Hepatocyte (in vitro differentiated cells): ENCODE data around the gene HOXB3. TPM values are rescaled to one million over a fixed set of nuclear protein-coding genes. Genes with fewer than 3 reads are reported as not detected.

Experiments
- DNase-seq: peaks from one replicate; pipeline ENCODE4 v3.0.0-alpha.2; 2016; ENCODE audit warnings: low spot score
- H2AFZ ChIP-seq: fragments of 200-600 bp; sonication (generic); 2 replicates; pipeline ENCODE4 v1.6.0; 2016; ENCODE audit warnings: antibody characterized with exemption, mild to moderate bottlenecking
- H3K27ac ChIP-seq: fragments of 200-600 bp; sonication (generic); 2 replicates; pipeline ENCODE4 v1.5.1; 2016; ENCODE audit warnings: mild to moderate bottlenecking
- H3K27me3 ChIP-seq: fragments of 200-600 bp; sonication (generic); 2 replicates; pipeline ENCODE4 v1.6.1; 2016
- H3K36me3 ChIP-seq: fragments of 200-600 bp; sonication (generic); replicated peaks from 2 replicates; pipeline ENCODE4 v1.5.1; 2016; ENCODE audit warnings: low read depth; ENCODE audit not compliant: insufficient read depth
- H3K4me1 ChIP-seq: fragments of 200-600 bp; sonication (generic); 2 replicates; pipeline ENCODE4 v1.5.1; 2016; ENCODE audit warnings: mild to moderate bottlenecking, moderate library complexity; ENCODE audit not compliant: insufficient read depth
- H3K4me2 ChIP-seq: fragments of 200-600 bp; sonication (generic); 2 replicates; pipeline ENCODE4 v1.6.0; 2016
- H3K4me3 ChIP-seq: fragments of 200-600 bp; sonication (generic); 2 replicates; pipeline ENCODE4 v1.5.1; 2016; ENCODE audit warnings: mild to moderate bottlenecking
- H3K79me2 ChIP-seq: fragments of 200-600 bp; sonication (generic); 2 replicates; pipeline ENCODE4 v1.6.0; 2017; ENCODE audit warnings: mild to moderate bottlenecking
- H3K9me2 ChIP-seq: fragments of 200-600 bp; sonication (generic); replicated peaks from 2 replicates; pipeline ENCODE4 v1.6.0; 2017; ENCODE audit warnings: mild to moderate bottlenecking; ENCODE audit not compliant: insufficient read depth
- H3K9me3 ChIP-seq: fragments of 200-600 bp; sonication (generic); 2 replicates; pipeline ENCODE4 v1.5.1; 2016; ENCODE audit warnings: low read depth, mild to moderate bottlenecking
- H4K20me1 ChIP-seq: fragments of 200-600 bp; sonication (generic); 2 replicates; pipeline ENCODE4 v1.6.0; 2016; ENCODE audit warnings: mild to moderate bottlenecking; ENCODE audit not compliant: insufficient read depth, poor library complexity, severe bottlenecking
- EZH2 ChIP-seq: fragments of 200-600 bp; sonication (generic); IDR thresholded peaks from 2 replicates; pipeline ENCODE4 v1.6.1; 2016; ENCODE audit warnings: antibody characterized with exemption, mild to moderate bottlenecking, borderline replicate concordance
- EZH2phosphoT487 ChIP-seq: fragments of 200-600 bp; sonication (generic); IDR thresholded peaks from one replicate; pipeline ENCODE4 v1.6.1; 2018; ENCODE audit warnings: antibody characterized with exemption, mild to moderate bottlenecking, low read depth, moderate library complexity; ENCODE audit not compliant: unreplicated experiment, severe bottlenecking
- WGBS: methylation state at CpG from one replicate; pipeline ENCODE4 v1.1.6; 2016; ENCODE audit warnings: low lambda C conversion rate; ENCODE audit errors: missing lambda C conversion rate; 5-methylcytosine and 5-hydroxymethylcytosine counted together
- polyA plus RNA-seq: library from polyadenylated mRNA; unstranded; fragments of >200 nt; fragmentation: Nextera tagmentation; extraction: Ambion mirVana; gene quantifications from 2 replicates; pipeline ENCODE4 v1.2.1, GENCODE V29; 2016
- total RNA-seq: library from RNA; depleted of rRNA; stranded (reverse); fragments of >200 nt; gene quantifications from 2 replicates; pipeline ENCODE4 v1.2.3, GENCODE V29; 2014
- TF ChIP-seq, protein P1 (sequence below): fragments of 200-600 bp; sonication (generic); IDR thresholded peaks from 2 replicates; pipeline ENCODE4 v1.5.1; 2016; ENCODE audit warnings: antibody characterized with exemption, mild to moderate bottlenecking; ENCODE audit not compliant: poor library complexity

Gene HOXB3
- total and polyA plus RNA-seq, 2 experiments from 2014 or later = 1.8 to 5.9 TPM

DNA sequence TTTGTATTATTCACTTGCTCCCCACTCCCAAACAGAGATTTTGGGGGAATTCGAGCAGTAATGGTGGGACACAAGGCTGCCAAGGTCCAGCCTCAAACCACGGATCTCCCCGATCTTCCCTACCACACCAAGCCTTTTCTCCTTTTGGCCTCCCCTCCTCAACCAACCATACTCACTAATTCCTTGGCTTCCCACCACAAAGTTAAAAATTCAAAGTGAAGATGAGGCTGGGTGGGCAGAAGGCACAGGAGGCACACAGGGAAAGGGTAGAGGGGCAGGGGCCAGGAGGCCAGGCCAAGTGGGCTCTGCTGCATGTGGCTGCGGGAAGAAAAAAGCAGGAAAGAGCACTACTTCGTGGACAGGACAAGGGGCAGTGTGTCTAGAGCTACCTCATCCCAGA is 27.1 kb downstream of the HOXB3 start:
- Histone ChIP-seq H3K9me2 (no peaks in the 10 kb centered on the region), H3K4me1 (peaks cover 28% of the 10 kb centered on the region), H3K27ac (no peak overlapping the region), H3K9me3 (no peaks in the 10 kb centered on the region), H3K36me3 (no peaks in the 10 kb centered on the region), H4K20me1 (no peaks in the 10 kb centered on the region), H3K4me2 (peak overlapping the region; percentile 82), H3K4me3 (no peak overlapping the region), H3K79me2 (peaks cover 38% of the 10 kb centered on the region), H3K27me3 (peaks cover 92% of the 10 kb centered on the region), H2AFZ (no peak overlapping the region)
- DNase-seq = no peak
- WGBS = 55% methylated on average over 5 of the region's 5 CpGs
- TF ChIP-seq EZH2phosphoT487 (no peak), EZH2 (no peak)
- TF ChIP-seq, protein P1, sequence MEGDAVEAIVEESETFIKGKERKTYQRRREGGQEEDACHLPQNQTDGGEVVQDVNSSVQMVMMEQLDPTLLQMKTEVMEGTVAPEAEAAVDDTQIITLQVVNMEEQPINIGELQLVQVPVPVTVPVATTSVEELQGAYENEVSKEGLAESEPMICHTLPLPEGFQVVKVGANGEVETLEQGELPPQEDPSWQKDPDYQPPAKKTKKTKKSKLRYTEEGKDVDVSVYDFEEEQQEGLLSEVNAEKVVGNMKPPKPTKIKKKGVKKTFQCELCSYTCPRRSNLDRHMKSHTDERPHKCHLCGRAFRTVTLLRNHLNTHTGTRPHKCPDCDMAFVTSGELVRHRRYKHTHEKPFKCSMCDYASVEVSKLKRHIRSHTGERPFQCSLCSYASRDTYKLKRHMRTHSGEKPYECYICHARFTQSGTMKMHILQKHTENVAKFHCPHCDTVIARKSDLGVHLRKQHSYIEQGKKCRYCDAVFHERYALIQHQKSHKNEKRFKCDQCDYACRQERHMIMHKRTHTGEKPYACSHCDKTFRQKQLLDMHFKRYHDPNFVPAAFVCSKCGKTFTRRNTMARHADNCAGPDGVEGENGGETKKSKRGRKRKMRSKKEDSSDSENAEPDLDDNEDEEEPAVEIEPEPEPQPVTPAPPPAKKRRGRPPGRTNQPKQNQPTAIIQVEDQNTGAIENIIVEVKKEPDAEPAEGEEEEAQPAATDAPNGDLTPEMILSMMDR = no peak

DNA sequence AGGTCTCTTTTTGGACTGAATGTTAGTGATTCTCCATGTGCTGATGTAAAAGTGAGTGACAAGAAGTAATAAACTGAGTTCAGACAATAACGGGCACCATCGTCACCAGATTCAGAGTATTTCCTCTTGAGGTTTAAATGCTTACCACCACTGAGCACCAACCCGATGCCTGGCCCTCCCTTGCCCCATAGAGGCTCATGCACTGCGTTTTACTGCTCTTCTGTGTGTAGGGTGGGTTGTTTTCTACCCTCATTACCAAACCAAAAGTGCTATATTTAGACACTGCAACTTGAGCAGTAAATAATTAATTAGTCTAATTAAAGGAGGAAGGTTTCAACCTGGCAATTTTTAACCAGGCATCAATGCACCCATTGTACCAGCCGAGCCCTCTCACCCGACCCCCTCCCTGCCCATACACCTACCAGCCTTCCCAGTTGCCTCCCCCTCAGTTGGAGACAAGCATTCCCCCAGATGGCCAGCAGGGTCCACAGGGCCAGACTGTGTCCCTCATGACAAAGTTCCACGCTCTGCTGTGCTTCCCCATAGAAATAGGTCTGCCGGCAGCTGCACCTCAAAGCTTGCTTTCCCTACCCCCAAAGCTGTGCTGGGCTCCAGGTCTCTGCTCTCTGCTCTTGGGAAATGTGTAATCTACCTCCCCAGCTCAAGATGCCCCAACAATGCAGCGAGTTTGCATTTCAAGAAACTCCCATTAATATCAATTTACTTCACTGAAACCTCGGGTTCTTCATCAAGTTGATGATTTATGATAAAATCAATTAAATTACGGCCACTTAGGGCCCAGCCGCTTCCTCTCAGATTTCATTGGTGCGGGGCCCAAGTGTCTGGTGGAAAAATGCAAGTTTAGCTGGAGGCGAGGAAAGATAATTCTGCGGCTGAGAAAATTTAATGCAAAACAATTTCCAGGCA is 27.9 kb downstream of the HOXB3 start:
- Histone ChIP-seq H3K36me3 (no peaks in the 10 kb centered on the region), H4K20me1 (no peaks in the 10 kb centered on the region), H3K27me3 (peaks cover 92% of the 10 kb centered on the region), H3K4me3 (no peak overlapping the region), H3K79me2 (peaks cover 32% of the 10 kb centered on the region), H3K4me1 (peaks cover 35% of the 10 kb centered on the region), H3K9me3 (no peaks in the 10 kb centered on the region), H2AFZ (no peak overlapping the region), H3K4me2 (peak overlapping the region; percentile 82), H3K27ac (no peak overlapping the region), H3K9me2 (no peaks in the 10 kb centered on the region)
- no peak for DNase-seq
- WGBS = 54% methylated on average over 15 of the region's 15 CpGs
- TF ChIP-seq EZH2phosphoT487 = no peak
- TF ChIP-seq, protein P1 = no peak
- no peak for TF ChIP-seq EZH2

DNA sequence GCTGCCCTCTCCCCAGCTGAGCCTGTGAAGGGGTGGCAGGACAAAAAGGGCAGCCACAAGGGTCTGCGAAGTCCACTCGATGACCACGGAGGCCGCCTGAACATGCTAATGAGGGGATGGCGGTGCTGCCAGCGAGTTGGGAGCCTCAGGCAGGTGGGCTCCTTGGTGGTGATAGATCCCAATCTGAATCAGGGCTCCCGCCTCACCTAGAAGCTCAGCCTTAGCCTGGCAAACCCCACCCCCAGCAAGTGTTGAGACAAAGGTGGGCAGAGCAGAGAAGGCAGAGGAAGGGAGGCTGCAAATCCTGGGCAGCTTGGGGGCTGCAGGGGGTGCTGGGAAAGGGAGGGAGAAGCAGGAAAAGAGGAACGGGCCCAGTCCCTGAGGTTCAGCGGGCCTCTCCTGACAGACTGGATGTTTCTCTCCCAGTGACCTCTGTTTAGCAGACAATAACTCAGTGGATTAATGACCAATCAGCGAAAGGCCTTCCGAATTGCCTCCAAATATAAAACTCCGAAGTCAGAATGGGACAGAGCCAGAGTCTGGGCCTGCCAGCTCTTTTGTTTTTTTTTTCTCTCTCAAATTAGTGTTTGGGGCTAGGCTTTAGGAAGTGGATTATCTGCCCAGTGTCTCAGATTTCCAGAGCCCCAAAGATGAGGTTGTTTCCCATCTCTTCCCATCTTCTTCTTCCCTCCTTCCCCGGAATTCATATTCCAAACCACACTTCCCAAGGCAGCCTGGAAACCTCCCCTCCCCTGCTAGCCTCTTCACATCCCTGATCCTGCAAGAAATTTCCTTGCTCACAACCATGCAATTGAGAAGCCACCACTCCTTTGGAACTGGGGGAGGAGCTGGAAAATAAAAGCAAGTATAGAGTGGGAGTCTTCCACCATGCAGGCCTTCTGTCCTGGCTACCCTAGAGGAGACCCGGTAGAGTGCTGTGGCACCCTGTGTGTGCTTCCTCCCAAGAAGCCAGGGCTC is 29.9 kb downstream of the HOXB3 start:
- Histone ChIP-seq H3K27ac (no peak overlapping the region), H3K4me2 (no peak overlapping the region), H3K9me2 (no peaks in the 10 kb centered on the region)

More for the DNA sequence above, 29.9 kb downstream of the HOXB3 start:
- TF ChIP-seq, protein P1 = no peak
- no peak for TF ChIP-seq EZH2phosphoT487
- no peak for TF ChIP-seq EZH2
- 44% methylated on average over 14 of the region's 14 CpGs for WGBS
- Histone ChIP-seq H4K20me1 (no peaks in the 10 kb centered on the region), H3K4me3 (no peak overlapping the region), H3K36me3 (no peaks in the 10 kb centered on the region), H3K4me1 (peaks cover 53% of the 10 kb centered on the region), H3K27me3 (peaks cover 87% of the 10 kb centered on the region), H3K79me2 (peaks cover 32% of the 10 kb centered on the region), H2AFZ (no peak overlapping the region), H3K9me3 (no peaks in the 10 kb centered on the region)
- DNase-seq = no peak
